DMS153 treated with DMSO at 0.1 percent for 48 hours (cell line): ENCODE data around the gene EFCC1.
"Not testable (repeated sequence)": the region's sequence is repeated elsewhere in the genome, so short reads cannot be mapped to it uniquely, and the experiment has no call there.

Experiments used
- DNase-seq: peaks from one replicate; lab custom pipeline; 2025; ENCODE audit not compliant: unreplicated experiment; lab: John Stamatoyannopoulos, UW

Gene EFCC1

GRCh38 chr3:129051871-129052340, 50.8 kb downstream of the EFCC1 start:
- DNase-seq, result no peak

- peak; percentile 49 for DNase-seq
Measured at GRCh38 chr3:129052675-129053074, 51.6 kb downstream of the EFCC1 start.

GRCh38 chr3:129054605-129055104, 53.6 kb downstream of the EFCC1 start:
- DNase-seq, result no peak

- no peak for DNase-seq
Measured at GRCh38 chr3:129056451-129057173, 55.5 kb downstream of the EFCC1 start.

- DNase-seq, result no peak
Measured at GRCh38 chr3:129057249-129057648, 56.1 kb downstream of the EFCC1 start.

GRCh38 chr3:129058441-129059200, 57.5 kb downstream of the EFCC1 start:
- peak; percentile 34 for DNase-seq

GRCh38 chr3:129059311-129059958, 58.3 kb downstream of the EFCC1 start:
- no peak for DNase-seq

GRCh38 chr3:129060276-129061022, 59.3 kb downstream of the EFCC1 start, which contains the start of gene GP9:
Gene GP9, plus strand, starts transcription at chr3:129060779. Its CDS starts 961 bp downstream, at chr3:129061740.
- no peak for DNase-seq

GRCh38 chr3:129061023-129061887, 60.2 kb downstream of the EFCC1 start:
- DNase-seq, result no peak

- DNase-seq, result no peak
Measured at GRCh38 chr3:129061888-129062834, 61.1 kb downstream of the EFCC1 start.

GRCh38 chr3:129063091-129063640, 62.1 kb downstream of the EFCC1 start:
- no peak for DNase-seq

GRCh38 chr3:129063841-129064482, 62.9 kb downstream of the EFCC1 start:
- no peak for DNase-seq

- no peak for DNase-seq
Measured at GRCh38 chr3:129065016-129065719, 64.1 kb downstream of the EFCC1 start.

GRCh38 chr3:129065720-129066073, 64.6 kb downstream of the EFCC1 start:
- DNase-seq, result no peak

- not testable (repeated sequence) for DNase-seq
Measured at GRCh38 chr3:129067719-129068118, 66.6 kb downstream of the EFCC1 start.

GRCh38 chr3:129068291-129068886, 67.3 kb downstream of the EFCC1 start:
- DNase-seq, result no peak
